Mesendoderm (in vitro differentiated cells): ENCODE results near the gene TMEM69.

ENCODE experiments used
- DNase-seq: peaks from one replicate; pipeline ENCODE4 v3.0.0; 2013
- H2AK5ac ChIP-seq: 2 replicates; pipeline ENCODE4 v1.6.1; 2013; ENCODE audit warnings: low read length, inconsistent platforms
- H2BK120ac ChIP-seq: 2 replicates; pipeline ENCODE4 v1.6.1; 2013; ENCODE audit warnings: low read depth, mild to moderate bottlenecking, low read length, moderate library complexity, mixed read lengths
- H2BK15ac ChIP-seq: replicated peaks from 2 replicates; pipeline ENCODE4 v1.6.1; 2013; ENCODE audit warnings: low read depth, mild to moderate bottlenecking, moderate library complexity
- H2BK5ac ChIP-seq: 2 replicates; pipeline ENCODE4 v1.6.1; 2013; ENCODE audit warnings: low read length, inconsistent platforms
- H3K18ac ChIP-seq: 2 replicates; pipeline ENCODE4 v1.6.1; 2013; ENCODE audit warnings: mild to moderate bottlenecking, low read length, mixed read lengths
- H3K23ac ChIP-seq: one replicate; pipeline ENCODE4 v1.6.1; 2013; ENCODE audit warnings: low read length
- H3K27ac ChIP-seq: 2 replicates; pipeline ENCODE4 v1.5.1; 2013; ENCODE audit warnings: low read depth, mild to moderate bottlenecking, inconsistent platforms, low read length, moderate library complexity
- H3K27me3 ChIP-seq: 2 replicates; pipeline ENCODE4 v1.6.1; 2013; ENCODE audit warnings: low read length, control low read depth, mild to moderate bottlenecking, inconsistent platforms; ENCODE audit not compliant: insufficient read depth, poor library complexity
- H3K36me3 ChIP-seq: 2 replicates; pipeline ENCODE4 v1.6.1; 2013; ENCODE audit warnings: low read length, inconsistent platforms; ENCODE audit not compliant: control insufficient read depth, insufficient read depth
- H3K4ac ChIP-seq: one replicate; pipeline ENCODE4 v1.6.1; 2013; ENCODE audit warnings: low read depth, mild to moderate bottlenecking, low read length, moderate library complexity
- H3K4me1 ChIP-seq: 2 replicates; pipeline ENCODE4 v1.6.1; 2013; ENCODE audit warnings: low read depth, low read length, inconsistent platforms; ENCODE audit not compliant: control insufficient read depth
- H3K4me2 ChIP-seq: 2 replicates; pipeline ENCODE4 v1.6.1; 2013; ENCODE audit warnings: low read length
- H3K4me3 ChIP-seq: 2 replicates; pipeline ENCODE4 v1.5.1; 2013; ENCODE audit warnings: mild to moderate bottlenecking, low read length
- H3K56ac ChIP-seq: one replicate; pipeline ENCODE4 v1.6.1; 2013; ENCODE audit warnings: low read length
- H3K79me1 ChIP-seq: 2 replicates; pipeline ENCODE4 v1.6.1; 2013; ENCODE audit warnings: low read length, inconsistent platforms
- H3K79me2 ChIP-seq: 2 replicates; pipeline ENCODE4 v1.6.1; 2013; ENCODE audit warnings: mild to moderate bottlenecking, low read length; ENCODE audit not compliant: control insufficient read depth, insufficient read depth
- H3K9ac ChIP-seq: 2 replicates; pipeline ENCODE4 v1.6.1; 2013; ENCODE audit warnings: low read length, inconsistent platforms
- H4K5ac ChIP-seq: one replicate; pipeline ENCODE4 v1.6.1; 2013; ENCODE audit warnings: low read length
- H4K8ac ChIP-seq: one replicate; pipeline ENCODE4 v1.6.1; 2013; ENCODE audit warnings: low read depth, mild to moderate bottlenecking, control low read depth, low read length, moderate library complexity
- WGBS: extraction: QIAGEN DNeasy Blood & Tissue Kit; methylation state at CpG from one replicate; pipeline ENCODE4 v1.1.7; 2013; ENCODE audit warnings: low lambda C conversion rate, missing lambda C conversion rate; ENCODE audit not compliant: insufficient coverage; ENCODE audit errors: extremely low coverage; 5-methylcytosine and 5-hydroxymethylcytosine counted together

The TMEM69 gene

DNA sequence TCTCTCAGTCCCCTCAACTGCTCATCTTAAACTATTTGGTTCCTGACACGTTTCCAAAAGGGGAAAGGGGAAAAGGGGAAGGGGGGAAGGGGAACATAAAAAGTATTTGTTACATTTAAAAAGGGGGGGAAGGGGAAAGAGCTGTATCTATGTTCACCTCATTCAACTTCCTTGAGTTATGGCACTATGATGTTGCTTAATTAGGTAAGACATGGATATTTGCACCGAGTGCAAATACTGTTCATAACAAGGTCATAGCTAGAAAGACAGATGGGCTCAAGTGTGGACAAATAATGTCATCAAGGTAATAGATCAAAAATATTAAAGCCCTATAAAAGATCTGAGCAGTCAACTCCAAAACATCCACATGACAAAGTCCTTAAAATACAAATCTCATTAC, 27.6 kb upstream of the TMEM69 start:
- H4K5ac ChIP-seq, result no peak overlapping the region
- no peak overlapping the region for H3K4me3 ChIP-seq
- peaks cover 6% of the 10 kb centered on the region for H3K79me1 ChIP-seq
- no peak overlapping the region for H3K27ac ChIP-seq
- H2BK120ac ChIP-seq, result no peak overlapping the region
- H3K27me3 ChIP-seq, result no peaks in the 10 kb centered on the region
- no CpG with 5 or more reads among the region's 2 CpGs for WGBS
- H3K4ac ChIP-seq, result no peak overlapping the region
- no peak overlapping the region for H3K23ac ChIP-seq
- no peak overlapping the region for H2BK15ac ChIP-seq
- no peak overlapping the region for H2BK5ac ChIP-seq
- no peak overlapping the region for H3K56ac ChIP-seq
- no peak overlapping the region for H3K18ac ChIP-seq
- H3K9ac ChIP-seq, result no peak overlapping the region
- H3K36me3 ChIP-seq, result peaks cover 3% of the 10 kb centered on the region
- H3K79me2 ChIP-seq, result peaks cover 31% of the 10 kb centered on the region
- DNase-seq, result no peak
- H2AK5ac ChIP-seq, result no peak overlapping the region
- H3K4me2 ChIP-seq, result no peak overlapping the region
- H3K4me1 ChIP-seq, result no peaks in the 10 kb centered on the region
- no peak overlapping the region for H4K8ac ChIP-seq

DNA sequence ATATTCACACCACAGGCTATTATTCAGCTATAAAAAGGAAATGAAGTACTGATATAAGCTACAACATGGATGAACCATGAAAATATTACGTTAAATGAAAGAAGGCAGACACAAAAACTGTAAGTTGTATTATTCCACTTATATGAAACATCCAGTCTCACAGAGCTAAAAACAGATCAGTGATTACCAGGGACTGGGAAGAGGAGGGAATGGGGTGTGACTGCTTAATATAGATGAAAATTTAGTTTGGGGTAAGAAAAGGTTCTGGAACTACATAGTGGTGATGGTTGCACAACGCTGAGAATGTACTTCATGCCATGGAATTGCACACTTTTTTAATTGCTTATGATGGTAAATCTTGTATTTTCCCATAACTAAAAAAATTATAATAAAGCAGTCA, 21.1 kb upstream of the TMEM69 start:
- no peaks in the 10 kb centered on the region for H3K4me1 ChIP-seq
- no peak overlapping the region for H3K4ac ChIP-seq
- no peak overlapping the region for H2BK120ac ChIP-seq
- no peak overlapping the region for H3K9ac ChIP-seq
- H4K8ac ChIP-seq, result no peak overlapping the region
- no peaks in the 10 kb centered on the region for H3K27me3 ChIP-seq
- no peak overlapping the region for H3K4me2 ChIP-seq
- no peak overlapping the region for H3K27ac ChIP-seq
- H2BK15ac ChIP-seq, result no peak overlapping the region
- H4K5ac ChIP-seq, result no peak overlapping the region
- no peak overlapping the region for H3K56ac ChIP-seq
- H2BK5ac ChIP-seq, result no peak overlapping the region
- DNase-seq, result no peak
- peaks cover 6% of the 10 kb centered on the region for H3K79me1 ChIP-seq
- H3K79me2 ChIP-seq, result peaks cover 73% of the 10 kb centered on the region
- no peak overlapping the region for H3K4me3 ChIP-seq
- H3K23ac ChIP-seq, result no peak overlapping the region
- no peak overlapping the region for H3K18ac ChIP-seq
- no CpG with 5 or more reads among the region's 2 CpGs for WGBS
- no peak overlapping the region for H2AK5ac ChIP-seq
- H3K36me3 ChIP-seq, result no peaks in the 10 kb centered on the region

DNA sequence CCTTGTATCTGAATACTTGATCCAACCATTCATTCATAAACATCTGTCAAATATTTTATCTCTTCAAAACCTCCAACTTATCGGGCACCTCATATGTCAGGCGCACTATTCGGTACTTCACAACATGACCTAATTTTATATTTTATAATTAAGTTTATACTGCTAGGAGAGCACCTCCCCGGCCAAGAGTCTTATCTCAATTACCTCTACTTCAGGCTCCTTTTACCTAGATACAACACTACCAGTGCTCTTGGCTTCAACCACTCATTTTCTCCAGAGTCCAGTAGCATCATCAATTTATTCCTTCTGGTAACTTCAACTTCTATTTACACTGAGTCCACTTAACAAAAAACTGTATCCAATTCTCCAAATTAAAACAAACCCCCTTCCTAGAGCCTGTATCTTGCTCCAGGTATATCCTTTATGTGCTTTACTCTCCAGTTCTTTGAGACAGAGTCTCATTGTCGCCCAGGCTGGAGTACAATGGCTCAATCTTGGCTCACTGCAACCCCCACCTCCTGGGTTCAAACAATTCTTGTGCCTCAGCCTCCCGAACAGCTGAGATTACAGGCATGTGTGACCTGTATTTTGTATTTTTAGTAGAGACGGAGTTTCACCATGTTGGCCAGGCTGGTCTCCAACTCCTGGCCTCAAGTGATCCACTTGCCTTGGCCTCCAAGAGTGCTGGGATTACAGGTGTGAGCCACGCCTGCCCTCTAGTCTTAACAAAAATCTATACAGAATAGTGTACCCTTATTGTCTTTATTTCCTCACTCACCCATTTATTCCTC, 20.5 kb upstream of the TMEM69 start:
- Histone ChIP-seq H3K4me1 (no peaks in the 10 kb centered on the region), H2BK15ac (no peak overlapping the region), H3K36me3 (no peaks in the 10 kb centered on the region), H3K4me3 (no peak overlapping the region), H3K27me3 (no peaks in the 10 kb centered on the region), H3K4me2 (no peak overlapping the region), H3K79me2 (peaks cover 75% of the 10 kb centered on the region), H3K4ac (no peak overlapping the region), H2BK120ac (no peak overlapping the region), H4K8ac (no peak overlapping the region), H3K27ac (no peak overlapping the region), H3K18ac (no peak overlapping the region), H3K56ac (no peak overlapping the region), H4K5ac (no peak overlapping the region), H3K9ac (no peak overlapping the region), H3K23ac (no peak overlapping the region), H2AK5ac (no peak overlapping the region), H3K79me1 (peaks cover 4% of the 10 kb centered on the region), H2BK5ac (no peak overlapping the region)
- WGBS, result 100% methylated on average over 3 of the region's 8 CpGs
- no peak for DNase-seq

DNA sequence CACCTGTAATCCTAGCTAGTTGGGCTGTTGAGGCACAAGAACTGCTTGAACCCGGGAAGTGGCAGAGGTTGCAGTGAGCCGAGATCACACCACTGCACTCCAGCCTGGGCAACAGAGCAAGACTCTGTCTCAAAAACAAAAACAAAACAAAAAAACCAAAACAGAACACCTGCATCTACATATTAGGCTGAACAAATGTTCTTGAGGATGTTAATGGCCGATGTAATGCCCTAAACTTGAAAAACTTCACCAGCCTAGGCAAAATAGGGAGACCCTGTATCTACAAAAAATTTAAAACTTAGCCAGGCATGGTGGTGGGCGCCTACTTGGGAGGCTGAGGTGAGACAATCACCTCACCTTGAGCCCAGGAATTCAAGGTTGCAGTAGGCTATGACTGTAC, 19.5 kb upstream of the TMEM69 start:
- Histone ChIP-seq H3K56ac (no peak overlapping the region), H4K8ac (no peak overlapping the region), H2AK5ac (no peak overlapping the region), H2BK5ac (no peak overlapping the region), H3K4me3 (no peak overlapping the region), H3K4me1 (no peaks in the 10 kb centered on the region), H3K4me2 (no peak overlapping the region), H3K36me3 (no peaks in the 10 kb centered on the region), H2BK15ac (no peak overlapping the region), H3K79me1 (peaks cover 7% of the 10 kb centered on the region), H3K23ac (no peak overlapping the region), H3K4ac (no peak overlapping the region), H3K27me3 (no peaks in the 10 kb centered on the region), H2BK120ac (no peak overlapping the region), H3K18ac (no peak overlapping the region), H3K79me2 (peaks cover 77% of the 10 kb centered on the region), H3K27ac (no peak overlapping the region), H4K5ac (no peak overlapping the region), H3K9ac (no peak overlapping the region)
- WGBS, result no CpG with 5 or more reads among the region's 4 CpGs
- DNase-seq, result no peak

DNA sequence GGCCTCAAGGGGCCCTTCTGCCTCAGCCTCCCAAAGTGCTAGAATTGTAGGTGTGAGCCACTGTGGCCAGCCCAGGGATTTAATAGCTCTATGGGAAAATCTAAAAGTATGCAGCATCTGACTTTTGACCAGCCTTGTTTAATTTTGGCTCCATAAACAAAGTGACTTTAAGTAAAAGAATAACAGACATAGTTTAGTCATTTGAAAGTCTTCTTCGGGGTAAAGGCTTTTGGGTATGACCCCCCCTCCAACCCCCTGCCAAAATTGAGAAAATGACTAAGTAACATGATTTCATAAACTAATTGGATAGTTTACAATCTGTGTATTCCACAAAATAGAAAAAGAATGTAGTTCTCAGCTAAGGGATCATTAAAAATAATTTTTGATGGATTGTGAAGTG, 18.6 kb upstream of the TMEM69 start:
- no peak overlapping the region for H2AK5ac ChIP-seq
- no peak overlapping the region for H3K4me2 ChIP-seq
- no peak overlapping the region for H3K18ac ChIP-seq
- H3K79me1 ChIP-seq, result peaks cover 10% of the 10 kb centered on the region
- H3K79me2 ChIP-seq, result peaks cover 79% of the 10 kb centered on the region
- H2BK15ac ChIP-seq, result no peak overlapping the region
- no peak overlapping the region for H3K4ac ChIP-seq
- no peak overlapping the region for H2BK5ac ChIP-seq
- H3K4me1 ChIP-seq, result no peaks in the 10 kb centered on the region
- H3K9ac ChIP-seq, result no peak overlapping the region
- no peak overlapping the region for H3K56ac ChIP-seq
- no peak overlapping the region for H2BK120ac ChIP-seq
- no peaks in the 10 kb centered on the region for H3K27me3 ChIP-seq
- no peak overlapping the region for H4K8ac ChIP-seq
- H4K5ac ChIP-seq, result no peak overlapping the region
- WGBS, result no CpG with 5 or more reads among the region's 1 CpG
- no peak overlapping the region for H3K23ac ChIP-seq
- no peak overlapping the region for H3K4me3 ChIP-seq
- no peaks in the 10 kb centered on the region for H3K36me3 ChIP-seq
- no peak overlapping the region for H3K27ac ChIP-seq
- no peak for DNase-seq
